ENCODE data around the gene TUBA8. TPM values are rescaled to one million over a fixed set of nuclear protein-coding genes. Genes with fewer than 3 reads are reported as not detected.

TUBA8 gene
- total RNA-seq, 1 experiment from 2014 or later, result 1.3 TPM

DNA sequence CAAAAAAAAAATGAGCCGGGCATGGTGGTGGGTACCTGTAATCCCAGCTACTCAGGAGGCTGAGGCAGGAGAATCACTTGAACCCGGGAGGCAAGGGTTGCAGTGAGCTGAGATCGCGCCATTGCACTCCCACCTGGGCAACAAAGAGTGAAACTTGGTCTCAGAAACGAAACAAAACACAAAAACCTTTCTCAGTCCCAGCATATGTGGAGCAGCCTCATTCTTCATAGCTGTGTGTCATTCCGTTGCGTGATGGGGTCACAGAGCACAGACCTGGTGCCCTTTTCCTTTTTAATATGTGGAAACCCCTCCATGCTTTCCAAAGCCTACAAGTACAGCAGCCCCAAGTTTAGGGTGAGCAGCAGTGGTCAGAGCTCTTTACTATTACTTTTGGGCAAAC, 19.1 kb upstream of the TUBA8 start:
- Histone ChIP-seq H3K4me3 (ENCODE audit: low read depth in 2 of 2, low read length in 2 of 2) (peak overlapping the region; percentile 24 to 48), H3K36me3 (ENCODE audit: control insufficient read depth, insufficient read depth, low read length) (no peaks in the 10 kb centered on the region)
- POLR2A ChIA-PET, result interaction anchor here (0.6 kb wide), 1 partner anchor 32 kb away, joined by 3 read pairs; no protein-coding TSS in a partner anchor

GRCh38 chr22:18091916-18092526, 18.6 kb upstream of the TUBA8 start:
- no TSS peak for BruUV-seq (replicated peaks)
- peak; percentile 89 for ATAC-seq
- Histone ChIP-seq H3K4me3 (ENCODE audit: low read depth in 2 of 2, low read length in 2 of 2) (peak overlapping the region; percentile 24 to 48), H3K9me3 (ENCODE audit: control insufficient read depth, insufficient read depth, low read depth, low read length) (no peaks in the 10 kb centered on the region), H3K27ac (ENCODE audit: low read length) (peak overlapping the region; percentile 72), H3K4me1 (ENCODE audit: control insufficient read depth, insufficient read depth, low read length) (peaks cover 4% of the 10 kb centered on the region; the same call in 1 of the 2 replicates), H3K27me3 (ENCODE audit: control insufficient read depth, insufficient read depth, low read length) (no peaks in the 10 kb centered on the region), H3K36me3 (ENCODE audit: control insufficient read depth, insufficient read depth, low read length) (no peaks in the 10 kb centered on the region)
- in situ Hi-C loops (cut with HindIII; ENCODE audit: low pct_unique_long_range_greater_than_20kb, low sequenced_read_pairs) (no loop called here), intact Hi-C loops (cut with micrococcal nuclease; ENCODE audit: unreplicated experiment) (no loop called here)
- TF ChIP-seq TCF7L2 (IDR thresholded peaks at IDR 0.05; ENCODE audit: low read depth, low read length), result no peak
- TF ChIP-seq SIN3A (IDR thresholded peaks at IDR 0.05; ENCODE audit: borderline replicate concordance, insufficient read depth, low read depth, low read length), result no peak
- no peak for TF ChIP-seq CTCF (IDR thresholded peaks at IDR 0.05)
- TF ChIP-seq, protein P1, sequence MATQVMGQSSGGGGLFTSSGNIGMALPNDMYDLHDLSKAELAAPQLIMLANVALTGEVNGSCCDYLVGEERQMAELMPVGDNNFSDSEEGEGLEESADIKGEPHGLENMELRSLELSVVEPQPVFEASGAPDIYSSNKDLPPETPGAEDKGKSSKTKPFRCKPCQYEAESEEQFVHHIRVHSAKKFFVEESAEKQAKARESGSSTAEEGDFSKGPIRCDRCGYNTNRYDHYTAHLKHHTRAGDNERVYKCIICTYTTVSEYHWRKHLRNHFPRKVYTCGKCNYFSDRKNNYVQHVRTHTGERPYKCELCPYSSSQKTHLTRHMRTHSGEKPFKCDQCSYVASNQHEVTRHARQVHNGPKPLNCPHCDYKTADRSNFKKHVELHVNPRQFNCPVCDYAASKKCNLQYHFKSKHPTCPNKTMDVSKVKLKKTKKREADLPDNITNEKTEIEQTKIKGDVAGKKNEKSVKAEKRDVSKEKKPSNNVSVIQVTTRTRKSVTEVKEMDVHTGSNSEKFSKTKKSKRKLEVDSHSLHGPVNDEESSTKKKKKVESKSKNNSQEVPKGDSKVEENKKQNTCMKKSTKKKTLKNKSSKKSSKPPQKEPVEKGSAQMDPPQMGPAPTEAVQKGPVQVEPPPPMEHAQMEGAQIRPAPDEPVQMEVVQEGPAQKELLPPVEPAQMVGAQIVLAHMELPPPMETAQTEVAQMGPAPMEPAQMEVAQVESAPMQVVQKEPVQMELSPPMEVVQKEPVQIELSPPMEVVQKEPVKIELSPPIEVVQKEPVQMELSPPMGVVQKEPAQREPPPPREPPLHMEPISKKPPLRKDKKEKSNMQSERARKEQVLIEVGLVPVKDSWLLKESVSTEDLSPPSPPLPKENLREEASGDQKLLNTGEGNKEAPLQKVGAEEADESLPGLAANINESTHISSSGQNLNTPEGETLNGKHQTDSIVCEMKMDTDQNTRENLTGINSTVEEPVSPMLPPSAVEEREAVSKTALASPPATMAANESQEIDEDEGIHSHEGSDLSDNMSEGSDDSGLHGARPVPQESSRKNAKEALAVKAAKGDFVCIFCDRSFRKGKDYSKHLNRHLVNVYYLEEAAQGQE (IDR thresholded peaks at IDR 0.05; ENCODE audit: insufficient read depth in 1 of 2, low read depth in 2 of 2, low read length in 1 of 2), result no peak
- no peak for TF ChIP-seq POLR2AphosphoS5 (IDR thresholded peaks at IDR 0.05; ENCODE audit: low read depth, low read length)
- ChIA-PET POLR2A (interaction anchor here (0.6 kb wide), 1 partner anchor 31 kb away, joined by 3 read pairs; no protein-coding TSS in a partner anchor), CTCF (no interaction called here)
- DNase-seq (ENCODE audit: low read depth, low spot score), result no peak

More for the DNA sequence above, 19.1 kb upstream of the TUBA8 start:
- BruUV-seq (replicated peaks), result no TSS peak
- intact Hi-C loops (cut with micrococcal nuclease; ENCODE audit: unreplicated experiment) (no loop called here), in situ Hi-C loops (cut with HindIII; ENCODE audit: low pct_unique_long_range_greater_than_20kb, low sequenced_read_pairs) (no loop called here)
- peak overlapping the region; percentile 72 for H3K27ac ChIP-seq (ENCODE audit: low read length)
- no peaks in the 10 kb centered on the region for H3K9me3 ChIP-seq (ENCODE audit: control insufficient read depth, insufficient read depth, low read depth, low read length)
- peaks cover 4% of the 10 kb centered on the region; the same call in 1 of the 2 replicates for H3K4me1 ChIP-seq (ENCODE audit: control insufficient read depth, insufficient read depth, low read length)
- ATAC-seq (peak; percentile 55), DNase-seq (ENCODE audit: low read depth, low spot score) (no peak)
- CTCF ChIA-PET, result no interaction called here
- H3K27me3 ChIP-seq (ENCODE audit: control insufficient read depth, insufficient read depth, low read length), result no peaks in the 10 kb centered on the region
- TF ChIP-seq POLR2AphosphoS5 (IDR thresholded peaks at IDR 0.05; ENCODE audit: low read depth, low read length), result no peak
- TF ChIP-seq, protein P1 (IDR thresholded peaks at IDR 0.05; ENCODE audit: insufficient read depth in 1 of 2, low read depth in 2 of 2, low read length in 1 of 2), result no peak
- TF ChIP-seq CTCF (IDR thresholded peaks at IDR 0.05), result no peak
- no peak for TF ChIP-seq TCF7L2 (IDR thresholded peaks at IDR 0.05; ENCODE audit: low read depth, low read length)
- no peak for TF ChIP-seq SIN3A (IDR thresholded peaks at IDR 0.05; ENCODE audit: borderline replicate concordance, insufficient read depth, low read depth, low read length)
